ENCODE data around the gene MRPS27.

DNA sequence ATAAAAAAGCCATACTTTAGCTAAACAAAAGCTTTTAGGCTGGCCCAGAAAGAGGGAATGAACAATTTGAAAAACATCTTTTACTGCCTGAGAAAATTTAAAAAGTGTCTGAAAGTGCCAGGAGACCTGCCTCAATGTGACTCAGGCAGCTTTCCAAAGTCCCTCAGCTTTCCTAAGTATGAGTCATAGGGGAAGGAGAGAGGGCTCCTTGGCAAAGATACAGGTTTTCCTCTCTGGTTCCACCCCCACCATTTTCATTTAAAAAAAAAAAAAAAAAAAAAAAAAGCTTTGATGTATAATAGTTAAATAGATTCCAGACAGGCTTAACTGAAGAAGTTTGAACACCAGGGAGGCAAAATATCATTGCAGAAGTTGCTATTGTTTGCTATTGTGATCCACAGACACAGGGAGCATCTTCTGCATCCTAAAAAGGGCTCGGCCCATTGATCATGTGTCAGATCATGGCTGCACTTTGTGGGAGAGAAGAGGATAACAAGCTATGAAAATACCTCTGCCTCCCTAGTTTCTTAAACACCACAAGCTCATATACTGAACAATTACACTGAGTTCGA is 71.5 kb downstream of the MRPS27 start:
- TF ChIP-seq, protein P1, sequence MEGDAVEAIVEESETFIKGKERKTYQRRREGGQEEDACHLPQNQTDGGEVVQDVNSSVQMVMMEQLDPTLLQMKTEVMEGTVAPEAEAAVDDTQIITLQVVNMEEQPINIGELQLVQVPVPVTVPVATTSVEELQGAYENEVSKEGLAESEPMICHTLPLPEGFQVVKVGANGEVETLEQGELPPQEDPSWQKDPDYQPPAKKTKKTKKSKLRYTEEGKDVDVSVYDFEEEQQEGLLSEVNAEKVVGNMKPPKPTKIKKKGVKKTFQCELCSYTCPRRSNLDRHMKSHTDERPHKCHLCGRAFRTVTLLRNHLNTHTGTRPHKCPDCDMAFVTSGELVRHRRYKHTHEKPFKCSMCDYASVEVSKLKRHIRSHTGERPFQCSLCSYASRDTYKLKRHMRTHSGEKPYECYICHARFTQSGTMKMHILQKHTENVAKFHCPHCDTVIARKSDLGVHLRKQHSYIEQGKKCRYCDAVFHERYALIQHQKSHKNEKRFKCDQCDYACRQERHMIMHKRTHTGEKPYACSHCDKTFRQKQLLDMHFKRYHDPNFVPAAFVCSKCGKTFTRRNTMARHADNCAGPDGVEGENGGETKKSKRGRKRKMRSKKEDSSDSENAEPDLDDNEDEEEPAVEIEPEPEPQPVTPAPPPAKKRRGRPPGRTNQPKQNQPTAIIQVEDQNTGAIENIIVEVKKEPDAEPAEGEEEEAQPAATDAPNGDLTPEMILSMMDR (IDR thresholded peaks at IDR 0.05; ENCODE audit: low read depth, low read length), result no peak
- no peak for TF ChIP-seq MAX (IDR thresholded peaks at IDR 0.05; ENCODE audit: low read depth, low read length)
- TF ChIP-seq POLR2A (IDR thresholded peaks at IDR 0.05; ENCODE audit: extremely low read depth, insufficient read length), result no peak
- TF ChIP-seq MYC (IDR thresholded peaks at IDR 0.05; ENCODE audit: low read depth, low read length), result no peak
